ENCODE measurements around the gene PKDREJ.

DNA sequence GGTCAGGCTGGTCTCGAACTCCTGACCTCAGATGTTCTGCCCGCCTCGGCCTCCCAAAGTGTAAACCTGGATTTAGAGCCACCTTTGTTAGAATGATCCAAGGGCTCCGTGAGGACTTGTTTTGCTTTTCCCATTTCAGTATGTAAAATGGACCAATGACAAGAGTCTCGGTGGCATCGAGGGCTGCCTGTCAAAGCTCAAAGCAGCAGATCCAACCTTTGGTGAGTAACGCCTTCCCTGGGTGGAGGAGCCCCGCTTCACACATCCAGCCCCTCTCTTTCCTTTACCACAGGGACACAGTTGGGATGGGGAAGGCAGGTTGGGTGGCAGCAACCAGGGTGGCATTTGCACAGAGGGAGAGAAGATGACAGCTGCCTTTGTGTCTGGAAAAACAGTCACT is 9.1 kb upstream of the PKDREJ start:
- TF ChIP-seq EZH2 (IDR thresholded peaks at IDR 0.05; ENCODE audit: insufficient read depth, poor library complexity, severe bottlenecking) (no peak), EZH2phosphoT487 (IDR thresholded peaks at IDR 0.05; ENCODE audit: insufficient read depth, low read depth) (no peak)
